Occipital lobe (tissue), 2 donors: ENCODE results near the gene ZC3H14. TPM values are rescaled to one million over a fixed set of nuclear protein-coding genes. Genes with fewer than 3 reads are reported as not detected.
"Not testable (repeated sequence)": the region's sequence is repeated elsewhere in the genome, so short reads cannot be mapped to it uniquely, and the experiment has no call there.

Experiments
- DNase-seq: peaks from one replicate; lab custom pipeline; 2025; lab: John Stamatoyannopoulos, UW
- total RNA-seq: library from RNA; depleted of rRNA; stranded (reverse); fragments of >200 nt; gene quantifications from one replicate; pipeline ENCODE4 v1.2.3, GENCODE V29; 2014

ZC3H14 gene
- total RNA-seq, result 80.6 TPM

- DNase-seq, result peak; percentile 79
Observed at GRCh38 chr14:88562831-88563686, at the start of gene ZC3H14. ZC3H14 (plus strand) TSS chr14:88563037; CDS start chr14:88563134, 97 bp downstream.

- DNase-seq, result no peak
Observed at GRCh38 chr14:88515499-88516221, 47.2 kb upstream of the ZC3H14 start.

DNA sequence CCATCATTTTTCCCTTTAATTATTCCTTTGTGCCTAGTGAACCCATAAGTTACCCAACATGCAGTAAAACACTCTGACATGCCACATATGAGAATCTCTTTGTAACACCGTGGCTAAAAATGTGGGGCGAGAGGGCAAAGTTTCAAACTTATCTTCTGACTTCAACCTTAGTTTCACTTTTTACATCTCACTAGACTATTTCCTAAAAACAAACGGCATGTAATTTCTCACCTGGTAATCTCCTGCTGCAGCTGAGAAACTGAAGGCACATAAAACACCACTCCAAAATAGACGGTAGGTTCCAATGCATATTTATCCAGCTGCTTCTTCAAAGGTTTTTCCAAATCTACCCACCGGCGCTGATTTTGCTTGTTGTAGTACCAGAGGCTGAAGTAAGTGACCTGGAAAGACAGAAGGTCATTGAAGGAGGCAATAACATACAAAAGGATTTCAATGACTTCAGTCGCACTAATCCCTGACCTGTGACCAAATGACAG, 45.9 kb upstream of the ZC3H14 start:
- DNase-seq, result no peak

GRCh38 chr14:88518592-88519512, 44.0 kb upstream of the ZC3H14 start:
- no peak for DNase-seq

GRCh38 chr14:88519907-88520306, 42.9 kb upstream of the ZC3H14 start:
- DNase-seq, result no peak

DNA sequence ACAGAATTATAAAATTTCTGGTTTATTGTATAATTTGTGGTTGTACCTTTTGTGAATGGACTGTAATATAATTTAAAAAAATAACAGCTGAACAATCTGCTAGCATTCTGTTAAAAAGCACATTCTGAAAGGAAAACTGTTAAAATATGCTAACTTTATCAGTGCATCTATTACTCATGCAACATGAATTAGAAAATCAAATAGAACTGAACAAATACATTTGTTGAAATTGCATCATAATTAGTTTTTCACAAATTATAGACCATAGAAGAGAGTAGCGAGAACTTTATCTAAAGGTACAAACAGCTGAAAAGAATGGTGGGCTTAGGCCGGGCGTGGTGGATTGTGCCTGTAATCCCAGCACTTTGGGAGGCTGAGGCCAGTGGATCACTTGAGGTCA, 41.0 kb upstream of the ZC3H14 start:
- DNase-seq, result no peak

DNA sequence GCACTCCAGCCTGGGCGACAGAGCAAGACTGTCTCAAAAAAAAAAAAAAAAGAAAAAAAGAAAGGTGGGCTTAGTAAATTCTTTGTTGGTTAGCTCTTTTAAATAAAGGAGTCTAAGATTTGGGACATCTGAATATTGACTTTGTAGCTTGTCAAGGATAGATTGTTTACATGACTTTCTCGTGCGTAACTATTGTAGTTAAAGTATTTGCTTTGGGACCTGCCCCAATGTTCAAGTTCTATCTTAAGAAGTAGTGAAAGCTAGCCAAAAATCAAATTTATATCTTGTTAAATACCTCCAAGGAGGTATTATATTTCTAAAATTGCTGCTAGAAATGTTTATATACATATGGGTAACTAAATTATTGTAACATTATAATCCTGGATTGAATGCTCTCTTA, 40.4 kb upstream of the ZC3H14 start:
- no peak for DNase-seq

GRCh38 chr14:88529889-88530288, 32.9 kb upstream of the ZC3H14 start:
- DNase-seq, result not testable (repeated sequence)

DNA sequence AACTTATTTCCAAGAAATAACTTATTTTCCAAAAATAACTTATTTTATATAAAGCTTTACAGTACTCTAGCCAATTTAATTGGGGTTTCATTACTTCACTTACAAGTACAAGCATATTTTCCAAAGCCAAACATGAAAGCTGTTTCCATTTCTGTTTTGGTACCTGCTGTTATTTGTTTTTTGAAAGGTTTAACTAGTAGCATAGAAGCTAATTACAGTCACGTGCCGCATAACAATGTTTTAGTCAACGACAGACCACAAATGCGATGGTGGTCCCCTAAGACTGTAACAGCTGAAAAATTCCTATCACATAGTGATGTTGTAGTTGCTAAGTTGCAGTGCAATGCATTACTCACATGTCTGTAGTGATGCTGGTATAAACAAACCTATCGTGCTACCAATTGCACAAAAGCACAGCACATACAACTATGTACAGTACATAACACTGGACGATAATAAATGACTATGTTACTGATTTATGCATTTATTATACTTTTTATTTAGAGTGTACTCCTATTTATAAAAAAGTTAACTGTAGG, 29.7 kb upstream of the ZC3H14 start:
- no peak for DNase-seq

DNA sequence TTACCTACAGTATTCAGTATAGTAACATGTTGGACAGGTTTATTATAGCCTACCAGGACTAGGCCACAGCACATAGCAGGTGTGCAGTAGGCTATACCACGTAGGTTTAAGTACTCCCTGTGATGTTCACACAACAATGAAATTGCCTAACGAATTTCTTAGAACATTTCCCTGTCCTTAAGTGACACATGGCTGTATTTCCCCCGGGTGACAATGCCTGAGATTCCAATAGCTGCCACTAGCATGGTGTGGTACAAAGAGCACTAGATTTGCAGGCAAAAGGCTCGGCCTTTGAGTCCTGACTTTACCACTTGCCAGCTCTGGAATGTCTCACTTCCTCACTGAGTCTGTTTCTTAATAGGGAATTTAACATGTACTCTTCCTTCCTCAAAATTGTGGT, 27.7 kb upstream of the ZC3H14 start:
- DNase-seq, result no peak

DNA sequence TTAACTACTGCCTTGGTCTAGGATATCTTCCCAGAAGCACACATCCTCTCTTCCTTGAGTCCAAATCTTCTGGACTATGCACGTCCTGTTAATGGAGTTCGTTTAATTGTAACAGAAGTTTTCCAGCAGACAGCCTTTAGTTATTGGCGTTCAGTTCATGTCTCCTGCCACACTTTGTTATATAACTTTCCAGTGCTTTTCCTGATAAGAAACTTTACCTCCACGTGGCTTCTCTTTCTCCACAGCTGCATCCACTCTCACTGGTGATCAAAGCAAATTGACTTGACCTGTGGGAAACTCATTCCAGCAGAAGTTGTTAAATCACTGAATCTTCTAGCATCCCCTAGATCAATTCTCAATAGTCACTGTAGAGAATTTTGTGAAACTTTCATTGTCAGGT, 27.0 kb upstream of the ZC3H14 start:
- DNase-seq, result no peak

GRCh38 chr14:88541324-88541723, 21.5 kb upstream of the ZC3H14 start:
- DNase-seq, result no peak

- no peak for DNase-seq
Observed at GRCh38 chr14:88542857-88543795, 19.7 kb upstream of the ZC3H14 start.

- no peak for DNase-seq
Observed at GRCh38 chr14:88545256-88545655, 17.6 kb upstream of the ZC3H14 start.

DNA sequence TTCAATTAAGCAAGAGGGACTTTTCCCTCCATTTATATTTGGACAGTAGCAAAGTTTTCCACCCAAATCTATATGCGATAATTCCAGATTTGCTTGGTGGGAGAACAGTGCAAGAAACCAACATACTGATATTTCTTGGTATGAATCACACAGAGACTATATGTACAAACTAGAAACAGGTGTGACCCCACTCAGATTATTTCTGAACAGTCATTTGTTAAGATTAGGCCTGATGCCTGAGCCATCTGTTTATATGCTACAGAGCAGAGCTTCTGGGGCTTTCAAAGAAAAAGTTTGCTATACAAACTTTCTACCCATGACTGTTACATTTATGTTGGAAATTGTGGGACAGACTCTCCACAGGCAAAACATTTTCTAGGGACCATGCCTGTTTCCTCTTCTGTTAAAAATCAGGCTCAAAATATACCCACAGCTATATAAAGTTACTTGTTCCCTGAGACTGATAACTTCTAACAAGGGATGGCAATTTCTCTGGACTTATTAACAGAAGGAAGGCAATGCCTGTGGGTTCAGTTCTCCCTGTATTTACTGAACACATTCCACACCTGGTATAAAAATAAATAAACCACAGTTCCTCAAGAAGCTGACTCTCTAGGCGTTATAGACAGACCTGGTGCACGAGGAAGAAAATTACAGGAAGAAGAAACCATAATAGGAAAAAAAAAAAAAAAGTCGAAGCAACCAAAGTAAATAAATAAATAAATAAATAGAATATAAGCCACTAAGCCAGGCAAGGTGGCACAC, 16.0 kb upstream of the ZC3H14 start:
- DNase-seq, result no peak

DNA sequence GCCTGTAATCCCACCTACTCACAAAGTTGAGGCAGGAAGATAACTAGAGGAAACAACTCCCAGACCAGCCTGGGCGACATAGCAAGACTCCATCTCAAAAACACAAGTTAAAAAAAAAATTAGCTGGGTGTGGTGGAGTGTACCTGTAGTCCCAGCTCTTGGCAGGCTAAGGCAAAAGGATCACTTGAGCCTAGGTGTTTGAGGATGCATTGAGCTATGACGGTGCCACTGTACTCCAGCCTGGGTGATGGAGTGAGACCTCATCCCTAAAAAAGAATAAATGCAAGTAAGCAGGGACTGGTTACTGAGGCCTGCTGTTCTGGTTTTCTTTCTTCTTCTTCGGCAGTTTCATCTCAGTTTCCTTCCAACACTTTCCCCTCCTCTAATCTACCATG, 15.5 kb upstream of the ZC3H14 start:
- DNase-seq, result no peak

- no peak for DNase-seq
Observed at GRCh38 chr14:88550078-88550477, 12.8 kb upstream of the ZC3H14 start.

DNA sequence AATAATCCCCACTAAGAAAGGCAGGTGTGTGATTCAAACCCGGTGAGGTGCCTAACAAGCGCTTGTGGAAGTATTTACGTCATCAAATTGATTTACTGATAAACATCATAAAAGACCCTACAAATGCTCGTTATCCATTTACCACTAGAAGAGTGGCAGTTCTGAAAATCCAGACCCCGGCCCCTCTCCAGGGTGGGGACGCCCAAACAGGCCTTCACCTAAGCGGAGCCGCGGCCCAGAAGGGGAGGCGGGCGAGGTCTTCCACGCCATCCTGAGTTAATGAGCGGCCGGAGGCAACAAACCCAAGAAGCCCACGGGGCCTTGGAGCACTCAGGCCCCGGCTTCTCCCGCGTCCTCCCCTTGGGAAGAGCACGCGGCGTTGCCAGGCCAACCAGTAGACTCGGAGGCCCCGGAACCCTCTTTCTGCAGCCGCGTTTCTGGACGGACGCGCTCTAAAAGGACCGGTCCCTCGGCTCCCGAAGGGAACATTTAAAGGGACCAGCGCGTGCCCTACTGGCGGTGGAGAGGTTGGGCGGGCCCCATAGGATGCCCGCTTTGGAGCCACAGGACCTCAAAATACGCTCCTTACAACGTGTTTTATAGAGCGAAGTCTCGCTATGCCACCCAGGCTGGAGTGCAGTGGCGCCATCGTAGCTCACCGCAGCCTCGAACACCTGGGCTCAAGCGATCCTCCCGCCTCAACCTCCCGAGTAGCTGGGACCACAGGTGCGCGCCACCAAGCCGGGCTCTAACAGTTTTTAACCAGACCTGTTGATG, 11.6 kb upstream of the ZC3H14 start:
- DNase-seq, result peak; percentile 88
